Coronary artery (tissue), 2 donors: ENCODE data around the gene RPS6KA2.

Source experiments
- DNase-seq: peaks from one replicate; pipeline ENCODE4 v3.0.0-alpha.2; 2017; ENCODE audit warnings: low spot score
- H3K27ac ChIP-seq, 2 donors: fragments of 200-600 bp; sonication (generic); one replicate each; pipeline ENCODE4 v1.5.1; 2016 to 2019
- H3K4me3 ChIP-seq: fragments of 200-600 bp; sonication (generic); 2 replicates; pipeline ENCODE4 v1.5.1; 2016; ENCODE audit warnings: mild to moderate bottlenecking, moderate library complexity
- CTCF ChIP-seq: fragments of 200-600 bp; sonication (generic); IDR thresholded peaks from one replicate; pipeline ENCODE4 v1.5.1; 2019; ENCODE audit warnings: antibody characterized with exemption

The RPS6KA2 gene

DNA sequence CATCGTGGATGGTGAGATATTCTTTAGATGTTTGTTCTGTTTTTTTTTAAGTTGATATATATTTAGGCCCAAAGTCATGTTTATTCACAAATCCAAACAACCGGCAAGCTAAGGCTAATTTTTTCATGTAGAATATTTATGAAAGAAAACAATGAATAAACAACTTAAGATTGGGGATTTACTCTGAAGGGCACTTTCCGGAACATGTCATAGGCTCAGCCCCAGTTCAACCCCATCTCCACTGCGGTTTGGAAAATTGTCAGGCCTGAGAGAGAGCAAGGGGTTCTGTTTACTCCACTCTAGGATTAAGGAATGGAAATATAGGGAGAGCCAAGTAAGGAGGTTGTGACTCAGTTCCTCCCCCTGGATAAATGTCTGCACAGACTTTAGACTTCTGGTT is 18.3 kb downstream of the RPS6KA2 start:
- no peak overlapping the region for H3K4me3 ChIP-seq
- no peak for DNase-seq
- no peak overlapping the region for H3K27ac ChIP-seq
- no peak for TF ChIP-seq CTCF

GRCh38 chr6:166605752-166606151 is 21.3 kb downstream of the RPS6KA2 start:
- no peak for TF ChIP-seq CTCF
- Histone ChIP-seq H3K27ac (no peak overlapping the region), H3K4me3 (no peak overlapping the region)
- DNase-seq, result no peak

GRCh38 chr6:166604911-166605310 is 22.1 kb downstream of the RPS6KA2 start:
- TF ChIP-seq CTCF, result no peak
- no peak for DNase-seq
- H3K27ac ChIP-seq, result no peak overlapping the region
- H3K4me3 ChIP-seq, result no peak overlapping the region

GRCh38 chr6:166604328-166604727 is 22.7 kb downstream of the RPS6KA2 start:
- Histone ChIP-seq H3K4me3 (no peak overlapping the region), H3K27ac (no peak overlapping the region)
- no peak for TF ChIP-seq CTCF
- no peak for DNase-seq

DNA sequence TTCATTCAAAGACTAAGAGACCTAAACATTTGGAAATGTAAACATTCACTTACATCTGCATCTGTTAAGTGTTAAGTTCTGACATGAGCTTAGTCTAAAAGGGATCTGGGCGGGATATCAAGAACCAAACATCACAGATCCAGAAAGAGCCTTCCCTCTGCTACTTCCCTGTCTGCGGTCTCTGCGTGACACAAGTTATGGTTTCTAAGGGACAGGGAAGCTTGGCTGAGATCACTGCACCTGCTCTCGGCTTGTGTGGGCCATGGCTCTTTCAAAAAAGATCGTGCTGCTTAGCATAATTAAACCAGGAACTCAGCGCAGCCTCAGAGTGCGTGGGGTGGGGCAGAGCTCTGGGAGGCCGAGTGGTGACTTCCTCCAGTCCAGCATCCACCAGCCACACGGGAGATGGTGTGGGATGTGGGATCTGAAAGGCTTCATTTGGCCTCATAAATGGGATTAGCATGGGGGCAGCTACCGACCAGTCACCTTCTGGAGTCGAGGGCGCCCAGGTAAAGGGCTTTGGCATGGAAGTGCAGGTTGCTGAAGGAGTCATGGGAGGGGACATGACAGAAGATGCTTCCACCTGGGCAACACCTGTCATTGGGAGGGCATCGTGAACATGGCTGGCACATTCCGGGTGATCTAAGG is 23.9 kb downstream of the RPS6KA2 start:
- no peak overlapping the region for H3K27ac ChIP-seq
- no peak for TF ChIP-seq CTCF
- no peak for DNase-seq
- H3K4me3 ChIP-seq, result no peak overlapping the region

GRCh38 chr6:166601956-166602355 is 25.1 kb downstream of the RPS6KA2 start:
- DNase-seq, result no peak

More at GRCh38 chr6:166601956-166602355, 25.1 kb downstream of the RPS6KA2 start:
- no peak for TF ChIP-seq CTCF
- Histone ChIP-seq H3K27ac (no peak overlapping the region), H3K4me3 (no peak overlapping the region)
